AG09319 (cell line): Measurements from ENCODE around the gene ADAMTSL2.

Source experiments
- DNase-seq: peaks from one replicate; pipeline ENCODE4 v3.0.0-alpha.2; 2010; ENCODE audit warnings: low read depth; ENCODE audit errors: extremely low read depth
- CTCF ChIP-seq: IDR thresholded peaks from 2 replicates; pipeline ENCODE4 v1.5.1; 2011; ENCODE audit warnings: low read depth, mild to moderate bottlenecking, inconsistent platforms, low read length, moderate library complexity

The ADAMTSL2 gene

GRCh38 chr9:133556354-133556753, 21.9 kb downstream of the ADAMTSL2 start:
- no peak for TF ChIP-seq CTCF
- no peak for DNase-seq

GRCh38 chr9:133557581-133557980, 23.1 kb downstream of the ADAMTSL2 start:
- TF ChIP-seq CTCF = no peak
- no peak for DNase-seq

DNA sequence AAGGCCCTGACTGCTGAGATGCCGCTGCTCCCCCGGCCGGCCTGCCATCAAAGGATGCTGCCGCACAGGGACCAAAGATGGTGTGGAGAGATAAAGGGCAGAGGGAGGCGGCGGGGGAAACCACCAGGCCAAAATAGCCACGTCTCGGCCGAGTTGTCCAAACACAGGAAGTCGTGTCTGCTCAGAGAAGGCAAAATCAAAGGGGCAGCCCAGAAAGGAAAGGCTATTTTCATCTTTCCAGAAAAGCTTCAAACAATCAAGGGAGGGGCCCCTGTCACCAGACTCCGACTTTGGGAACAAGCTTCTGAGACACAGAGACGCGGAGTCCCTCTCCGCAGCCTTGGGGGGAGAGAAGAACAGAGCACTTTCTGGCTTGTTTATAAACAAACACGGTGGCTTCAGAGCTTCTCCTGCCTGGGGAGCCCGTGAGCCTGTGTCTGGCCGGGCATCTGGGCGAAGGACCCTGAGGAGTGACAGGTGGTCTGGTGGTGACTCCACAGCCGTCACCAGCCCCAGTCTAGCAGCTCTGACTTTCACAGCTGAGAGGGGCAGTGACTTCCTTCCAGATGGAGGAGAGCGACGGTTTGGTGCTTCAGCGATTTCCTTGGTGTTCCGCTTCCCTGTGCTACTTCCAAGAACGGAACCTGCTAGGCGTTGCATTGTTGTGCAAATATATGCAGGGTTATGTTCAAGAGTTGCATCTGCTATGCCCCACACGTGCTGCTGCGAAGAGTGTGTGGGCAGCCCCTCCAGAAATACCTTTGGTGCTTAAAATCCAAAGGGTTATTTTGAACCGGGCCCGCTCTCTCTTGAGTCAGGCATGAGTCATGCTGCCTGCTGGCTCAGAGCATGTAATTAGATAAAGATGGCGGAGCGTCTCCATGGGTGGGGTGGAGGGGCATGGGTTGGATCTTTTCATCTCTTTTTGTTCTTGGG, 24.0 kb downstream of the ADAMTSL2 start:
- TF ChIP-seq CTCF = no peak
- DNase-seq = peak; percentile 41

DNA sequence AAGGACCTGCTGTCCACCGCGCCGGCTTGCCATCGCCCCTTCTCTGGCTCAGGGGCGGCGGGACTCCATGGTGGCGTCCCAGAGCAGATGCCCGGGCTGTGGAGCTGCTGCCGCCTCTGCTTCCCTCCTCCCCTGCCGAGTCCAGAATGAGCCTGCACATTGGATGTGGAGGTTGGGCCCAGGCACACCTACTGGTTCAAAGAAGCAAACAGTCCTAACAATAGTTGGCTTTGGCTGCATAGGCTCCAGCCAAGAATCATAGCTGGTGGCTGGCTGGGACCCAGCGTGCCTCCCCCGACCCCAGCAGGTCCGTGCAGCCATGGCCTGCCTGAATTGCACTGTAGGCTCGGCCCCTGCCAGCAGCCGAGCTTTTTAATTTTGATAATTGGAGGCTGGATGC, 25.8 kb downstream of the ADAMTSL2 start:
- TF ChIP-seq CTCF = no peak
- no peak for DNase-seq

DNA sequence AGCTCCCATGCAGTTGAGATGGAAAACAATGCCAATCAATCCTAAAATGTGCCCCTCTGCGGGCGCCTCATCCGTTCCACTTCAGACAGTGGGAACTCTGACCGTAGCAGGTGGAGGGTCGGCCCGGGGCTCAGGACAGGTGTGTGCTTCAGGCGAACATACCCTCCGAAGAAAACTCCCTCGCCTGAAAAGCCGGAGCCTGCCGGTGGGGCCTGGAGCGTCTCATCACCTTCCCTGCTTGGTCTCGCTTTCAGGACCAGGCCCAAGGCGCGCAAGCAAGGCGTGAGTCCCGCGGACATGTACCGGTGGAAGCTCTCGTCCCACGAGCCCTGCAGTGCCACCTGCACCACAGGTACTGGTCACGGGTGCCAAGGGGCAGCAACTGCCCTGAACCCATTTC, 26.4 kb downstream of the ADAMTSL2 start:
- no peak for DNase-seq
- no peak for TF ChIP-seq CTCF

GRCh38 chr9:133561976-133562554, 27.6 kb downstream of the ADAMTSL2 start:
- TF ChIP-seq CTCF = no peak

GRCh38 chr9:133562611-133563290, 28.2 kb downstream of the ADAMTSL2 start:
- TF ChIP-seq CTCF = no peak
- no peak for DNase-seq

More at GRCh38 chr9:133561976-133562554, 27.6 kb downstream of the ADAMTSL2 start:
- DNase-seq = no peak
